ENCODE measurements around the gene CAST.

The CAST gene

GRCh38 chr5:96648023-96648422 lies 14.2 kb upstream of the CAST start:
- DNase-seq (ENCODE audit: low read depth), result no peak

DNA sequence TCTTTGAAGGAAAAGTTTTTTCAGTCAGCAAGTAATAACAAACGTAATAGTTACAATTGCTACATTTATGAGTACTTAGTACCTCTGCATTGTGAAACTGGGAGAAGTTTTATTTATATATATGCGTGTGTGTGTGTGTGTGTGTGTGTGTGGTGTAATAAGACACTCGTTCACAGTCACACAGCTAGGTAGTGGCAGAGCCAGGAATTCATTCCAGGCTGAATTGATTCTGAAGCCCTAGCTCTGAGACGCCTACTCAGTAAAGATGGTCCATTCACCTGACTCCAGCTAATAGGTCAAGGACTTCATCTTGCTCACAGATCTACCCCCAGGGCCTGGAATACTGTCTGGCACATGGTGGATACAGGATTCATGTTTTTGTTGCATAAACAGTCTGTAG lies 13.6 kb upstream of the CAST start:
- DNase-seq (ENCODE audit: low read depth), result no peak

GRCh38 chr5:96649251-96649662 lies 12.9 kb upstream of the CAST start:
- DNase-seq (ENCODE audit: low read depth), result no peak

GRCh38 chr5:96649681-96650540 lies 12.3 kb upstream of the CAST start:
- DNase-seq (ENCODE audit: low read depth), result no peak

GRCh38 chr5:96651047-96651446 lies 11.1 kb upstream of the CAST start:
- no peak for DNase-seq (ENCODE audit: low read depth)

GRCh38 chr5:96651948-96652753 lies 10.0 kb upstream of the CAST start:
- no peak for DNase-seq (ENCODE audit: low read depth)

- no peak for DNase-seq (ENCODE audit: low read depth)
Observed at GRCh38 chr5:96652769-96653454, 9.3 kb upstream of the CAST start.

DNA sequence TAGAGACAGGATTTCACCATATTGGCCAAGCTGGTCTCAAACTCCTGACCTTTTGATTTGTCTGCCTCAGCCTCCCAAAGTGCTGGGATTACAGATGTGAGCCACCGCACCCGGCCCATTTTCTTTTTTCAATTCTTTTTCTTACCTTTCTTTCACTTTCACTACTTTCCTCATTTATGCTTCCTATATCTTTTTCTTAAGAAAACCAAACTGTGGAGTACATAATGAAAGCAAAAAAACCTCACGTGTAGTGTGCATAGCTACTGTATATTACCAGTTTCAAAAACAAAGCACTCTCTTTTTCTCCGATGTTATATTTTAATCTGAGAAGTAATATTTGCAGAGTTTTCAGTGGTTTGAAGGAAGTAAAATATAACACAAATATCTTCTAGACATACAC lies 8.0 kb upstream of the CAST start:
- DNase-seq (ENCODE audit: low read depth), result no peak

GRCh38 chr5:96655085-96655484 lies 7.1 kb upstream of the CAST start:
- no peak for DNase-seq (ENCODE audit: low read depth)

GRCh38 chr5:96655506-96655905 lies 6.7 kb upstream of the CAST start:
- no peak for DNase-seq (ENCODE audit: low read depth)

DNA sequence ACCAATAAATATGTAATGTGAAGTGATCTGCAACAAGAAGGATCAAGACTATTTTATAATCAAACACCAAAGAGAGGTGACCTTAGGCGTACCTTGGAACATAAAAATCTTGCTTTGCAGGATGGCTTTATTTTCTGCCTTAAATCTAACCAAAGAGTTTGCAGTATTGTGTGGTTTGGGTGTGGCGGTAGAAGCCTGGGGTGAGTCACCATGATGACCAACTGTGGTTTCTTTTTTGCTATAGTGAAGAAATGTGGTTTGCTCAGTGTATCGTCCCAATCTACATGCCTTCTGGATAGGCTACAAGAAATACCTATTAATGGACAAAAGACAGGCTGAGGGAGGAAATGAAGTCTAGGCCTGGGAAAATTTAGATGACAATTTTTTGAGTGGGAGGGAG lies 5.1 kb upstream of the CAST start:
- DNase-seq (ENCODE audit: low read depth), result peak; percentile 30

DNA sequence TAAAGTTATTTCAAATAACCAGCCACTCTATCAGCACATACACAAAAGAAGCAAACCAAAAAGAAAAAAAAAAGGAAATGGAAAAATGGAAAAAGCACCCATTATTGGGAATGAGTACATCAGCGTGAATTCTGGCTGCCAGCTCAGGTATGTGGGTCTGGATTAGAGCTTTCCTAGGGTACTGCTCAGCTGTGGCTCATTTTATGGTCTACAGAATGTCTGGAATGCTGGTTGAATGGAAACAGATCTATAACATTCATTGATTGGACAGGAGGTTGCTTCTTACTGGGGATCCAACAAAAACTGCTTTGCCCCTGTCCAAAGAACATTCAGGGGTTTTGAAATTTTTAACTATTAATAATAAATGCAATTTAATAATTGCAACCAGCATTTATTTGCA lies 3.9 kb upstream of the CAST start:
- no peak for DNase-seq (ENCODE audit: low read depth)

DNA sequence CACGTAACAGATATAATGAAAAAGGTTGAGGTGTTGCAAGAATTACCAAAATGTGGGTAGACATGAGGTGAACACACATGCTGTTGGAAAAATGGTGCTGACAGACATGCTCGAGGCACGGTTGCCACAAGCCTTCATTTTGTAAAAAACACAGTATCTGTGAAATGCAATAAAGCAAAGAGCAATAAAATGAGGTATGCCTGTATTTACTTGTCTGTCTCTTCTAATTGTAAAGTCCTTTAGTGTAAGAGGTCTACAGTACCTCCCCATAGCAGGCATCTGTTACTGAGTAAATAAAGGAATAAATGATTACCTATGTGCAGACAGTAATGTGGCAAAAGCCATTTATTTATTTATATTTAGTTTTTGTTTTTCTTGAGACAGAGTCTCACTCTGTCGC lies 3.0 kb upstream of the CAST start:
- DNase-seq (ENCODE audit: low read depth), result no peak

DNA sequence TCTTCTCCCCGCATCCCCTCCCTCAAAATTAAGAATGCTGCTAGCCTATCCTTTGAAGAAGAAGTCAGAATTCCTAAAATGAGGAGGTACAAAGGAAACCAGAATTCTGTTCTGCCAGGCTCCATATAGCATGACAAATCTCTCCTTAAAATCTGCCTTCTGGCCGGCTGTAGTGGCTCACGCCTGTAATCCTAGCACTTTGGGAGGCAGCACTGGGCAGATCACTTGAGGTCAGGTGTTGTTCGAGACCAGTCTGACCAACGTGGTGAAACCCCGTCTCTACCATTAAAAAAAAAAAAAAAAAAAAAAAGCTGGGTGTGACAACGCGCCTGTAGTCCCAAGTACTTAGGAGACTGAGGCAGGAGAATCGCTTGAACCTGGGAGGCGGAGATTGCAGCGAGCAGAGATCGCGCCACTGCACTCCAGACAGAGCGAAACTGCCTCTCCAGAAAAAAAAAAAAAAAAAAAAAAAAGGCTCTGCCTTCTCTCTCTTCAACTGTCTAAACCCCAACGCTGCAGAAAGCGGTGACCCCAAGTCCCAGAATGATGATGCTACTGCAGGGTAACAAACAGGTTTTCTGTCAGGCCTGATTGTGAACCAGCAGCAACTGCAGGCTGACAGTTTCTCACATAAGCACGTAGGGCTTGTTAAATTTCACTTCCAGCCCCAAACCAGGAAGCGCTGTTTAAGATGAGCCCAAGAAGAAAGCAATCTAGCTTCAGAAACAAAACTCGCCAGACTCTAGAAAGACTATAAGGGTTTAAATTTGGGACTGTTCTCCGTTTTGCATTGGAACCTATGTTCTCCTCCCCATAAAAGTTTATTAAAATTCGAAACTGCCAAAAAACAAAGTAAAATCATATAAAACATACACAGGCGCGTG lies 963 bp upstream of the CAST start:
- peak; percentile 13 for DNase-seq (ENCODE audit: low read depth)

DNA sequence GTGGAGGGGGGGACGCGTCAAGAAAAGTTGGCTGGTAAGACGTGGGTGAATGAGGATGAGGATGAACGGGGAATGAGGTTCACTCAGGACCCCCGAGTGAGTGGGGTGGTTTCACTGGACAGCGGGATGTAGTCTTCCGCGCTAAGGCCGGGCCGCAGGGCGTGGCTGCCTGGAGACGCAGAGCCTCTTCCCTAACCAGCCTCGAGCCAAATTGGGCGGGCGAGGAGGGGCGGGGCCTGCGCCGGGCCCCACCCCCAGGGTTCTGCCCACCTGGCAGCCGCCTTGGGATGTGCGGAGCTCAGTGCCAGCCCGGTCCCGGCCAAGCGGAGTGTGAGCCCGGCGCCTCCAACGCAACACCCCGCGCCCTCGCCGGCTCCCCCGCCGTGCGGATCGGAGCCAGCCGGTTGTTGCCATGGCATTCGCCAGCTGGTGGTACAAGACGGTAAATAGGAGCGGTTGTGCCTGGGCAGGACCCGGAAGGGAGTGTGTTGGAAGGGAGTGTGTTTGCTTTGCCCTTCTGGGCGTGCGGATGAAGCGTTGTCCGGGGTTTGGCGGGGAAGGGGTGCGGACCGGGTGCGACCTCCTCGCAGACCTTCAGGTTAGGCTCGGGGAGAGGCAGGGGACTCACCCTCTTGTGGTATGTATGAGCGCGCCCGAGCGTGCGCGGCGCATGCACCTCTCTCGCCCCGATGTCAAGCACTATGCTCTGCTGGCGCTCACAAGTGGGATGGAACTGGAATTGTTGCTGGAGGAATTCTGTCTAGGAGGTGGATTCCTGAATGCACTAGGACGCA lies 746 bp downstream of the CAST start:
- peak; percentile 84 for DNase-seq (ENCODE audit: low read depth)

DNA sequence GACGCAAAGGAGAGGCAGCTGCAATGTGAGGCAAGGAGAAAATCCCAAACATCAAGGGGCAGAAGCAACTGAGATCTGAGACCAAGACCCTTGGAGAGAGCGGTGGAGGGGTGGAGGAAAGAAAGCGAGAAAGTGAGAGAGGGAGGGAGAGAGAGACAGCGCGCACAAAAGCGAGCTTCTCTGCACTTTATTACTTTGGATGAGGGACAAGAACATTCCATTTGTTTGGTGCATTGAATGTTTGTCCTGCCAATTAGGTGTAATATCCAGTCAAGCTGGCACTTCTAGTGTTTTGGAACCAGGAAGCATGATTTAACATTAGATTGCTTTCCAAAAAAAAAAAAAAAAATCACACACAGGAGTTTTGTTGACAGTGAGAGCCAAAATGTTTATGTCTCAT lies 1.4 kb downstream of the CAST start:
- DNase-seq (ENCODE audit: low read depth), result no peak

DNA sequence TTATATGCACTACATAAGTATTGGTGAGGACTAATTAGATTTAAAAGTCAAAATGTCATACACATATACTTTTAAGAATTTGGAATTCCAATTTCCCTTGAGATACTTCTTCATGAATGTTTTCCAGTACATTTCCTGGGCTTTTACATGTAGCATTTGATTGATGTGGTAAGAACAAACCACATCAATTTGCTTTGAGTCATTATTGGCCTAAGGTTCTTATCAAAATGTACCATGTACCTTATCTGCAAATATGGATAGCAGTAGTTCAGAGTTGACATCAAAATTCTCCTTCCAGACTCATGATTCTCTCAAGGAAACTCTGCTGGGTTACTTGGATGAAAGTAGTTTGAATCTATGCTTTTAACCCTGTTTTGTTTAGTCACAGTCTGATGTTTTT lies 2.5 kb downstream of the CAST start:
- no peak for DNase-seq (ENCODE audit: low read depth)

- DNase-seq (ENCODE audit: low read depth), result no peak
Observed at GRCh38 chr5:96668725-96669124, 6.5 kb downstream of the CAST start.

DNA sequence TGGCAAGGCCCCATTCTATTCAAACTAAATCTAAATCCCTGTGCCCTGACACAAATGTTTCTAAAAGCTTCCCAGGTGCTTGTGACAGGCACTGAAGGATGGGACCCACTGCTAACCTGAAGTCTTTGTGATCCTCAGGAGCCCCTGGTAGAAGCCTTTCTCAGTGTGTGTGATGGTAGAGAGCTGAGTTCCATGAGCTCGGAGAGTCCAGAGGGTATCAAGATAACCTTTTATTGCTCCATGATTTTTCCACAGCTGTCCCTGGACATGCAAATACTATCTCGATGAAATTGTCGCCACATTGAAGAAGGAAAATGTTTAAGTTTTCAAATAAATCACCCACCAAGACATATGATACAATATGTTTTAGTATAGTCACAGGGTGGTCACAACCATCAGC lies 7.7 kb downstream of the CAST start:
- DNase-seq (ENCODE audit: low read depth), result no peak

DNA sequence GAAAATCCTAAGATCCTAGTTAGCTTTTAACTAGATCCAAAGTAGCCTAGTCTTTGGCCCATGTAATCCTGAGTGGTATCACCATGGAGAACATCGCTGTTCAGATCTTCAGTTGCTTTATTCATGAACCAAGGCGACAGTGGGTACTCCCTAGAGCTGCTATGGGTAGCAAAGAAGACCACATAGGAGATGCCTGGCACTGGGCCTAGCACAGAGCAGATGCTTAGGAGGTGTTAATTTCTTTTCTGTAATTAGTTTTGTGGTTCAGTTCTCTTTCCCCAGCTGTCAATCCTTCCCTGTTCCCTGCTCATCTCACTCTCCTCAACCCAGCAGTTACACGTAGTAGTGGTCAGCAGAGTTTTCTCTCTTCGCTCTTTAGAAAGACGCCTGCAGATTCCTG lies 9.3 kb downstream of the CAST start:
- DNase-seq (ENCODE audit: low read depth), result no peak

DNA sequence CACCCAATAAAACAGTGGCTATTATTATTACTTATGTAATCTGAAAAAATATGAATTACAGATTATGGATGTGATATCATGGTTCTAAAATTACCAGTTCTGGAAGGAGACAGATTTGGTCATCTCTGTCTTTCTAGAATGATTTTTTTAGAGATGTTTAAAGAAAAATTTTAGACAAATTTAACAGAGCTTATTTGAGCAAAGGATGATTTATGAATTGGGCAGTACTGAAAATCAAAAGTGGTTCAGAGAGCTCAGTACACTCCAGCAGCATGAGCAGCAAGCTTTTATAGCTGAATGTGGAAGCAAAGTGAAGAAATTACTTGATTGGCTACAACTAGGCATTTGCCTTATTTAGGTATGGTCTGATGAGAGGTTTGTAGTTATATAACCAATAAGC lies 11.0 kb downstream of the CAST start:
- no peak for DNase-seq (ENCODE audit: low read depth)

All from activated T-cell treated with anti-CD3 and anti-CD28 coated beads for 24 hours (primary cell).